ENCODE results near the gene DNAJB9.

DNA sequence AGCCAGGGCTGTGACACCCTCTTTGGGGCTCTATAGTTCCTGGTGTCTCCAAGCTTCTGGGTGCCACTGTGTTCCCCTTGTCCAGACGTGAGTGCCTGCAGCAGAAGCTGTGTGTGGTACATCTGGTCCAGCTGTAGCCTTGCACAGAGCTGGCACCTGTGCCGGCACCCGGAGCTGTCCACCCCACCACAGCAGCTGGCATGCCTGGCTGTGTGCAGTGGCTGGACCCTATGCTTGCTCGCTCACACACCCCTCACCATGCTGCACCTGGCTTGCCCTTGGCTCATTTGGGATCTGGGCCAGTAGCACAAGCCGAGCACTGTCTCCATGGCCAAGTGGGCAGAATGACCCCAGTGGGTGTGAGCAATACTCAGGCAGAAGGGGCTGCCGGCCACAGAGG, 10.6 kb downstream of the DNAJB9 start:
- TF ChIP-seq, protein P1, sequence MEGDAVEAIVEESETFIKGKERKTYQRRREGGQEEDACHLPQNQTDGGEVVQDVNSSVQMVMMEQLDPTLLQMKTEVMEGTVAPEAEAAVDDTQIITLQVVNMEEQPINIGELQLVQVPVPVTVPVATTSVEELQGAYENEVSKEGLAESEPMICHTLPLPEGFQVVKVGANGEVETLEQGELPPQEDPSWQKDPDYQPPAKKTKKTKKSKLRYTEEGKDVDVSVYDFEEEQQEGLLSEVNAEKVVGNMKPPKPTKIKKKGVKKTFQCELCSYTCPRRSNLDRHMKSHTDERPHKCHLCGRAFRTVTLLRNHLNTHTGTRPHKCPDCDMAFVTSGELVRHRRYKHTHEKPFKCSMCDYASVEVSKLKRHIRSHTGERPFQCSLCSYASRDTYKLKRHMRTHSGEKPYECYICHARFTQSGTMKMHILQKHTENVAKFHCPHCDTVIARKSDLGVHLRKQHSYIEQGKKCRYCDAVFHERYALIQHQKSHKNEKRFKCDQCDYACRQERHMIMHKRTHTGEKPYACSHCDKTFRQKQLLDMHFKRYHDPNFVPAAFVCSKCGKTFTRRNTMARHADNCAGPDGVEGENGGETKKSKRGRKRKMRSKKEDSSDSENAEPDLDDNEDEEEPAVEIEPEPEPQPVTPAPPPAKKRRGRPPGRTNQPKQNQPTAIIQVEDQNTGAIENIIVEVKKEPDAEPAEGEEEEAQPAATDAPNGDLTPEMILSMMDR (IDR thresholded peaks at IDR 0.05) = no peak
- no peak for TF ChIP-seq POLR2A (IDR thresholded peaks at IDR 0.05)
